ENCODE results near the gene CHRNA5.
"Not testable (repeated sequence)": the region's sequence is repeated elsewhere in the genome, so short reads cannot be mapped to it uniquely, and the experiment has no call there.

CHRNA5 gene

GRCh38 chr15:78599189-78599588 lies 33.9 kb downstream of the CHRNA5 start:
- H3K27ac ChIP-seq = no peak overlapping the region
- TF ChIP-seq CTCF (IDR thresholded peaks at IDR 0.05) = no peak
- no peak for TF ChIP-seq ZFX (IDR thresholded peaks at IDR 0.05; ENCODE audit: borderline replicate concordance)

DNA sequence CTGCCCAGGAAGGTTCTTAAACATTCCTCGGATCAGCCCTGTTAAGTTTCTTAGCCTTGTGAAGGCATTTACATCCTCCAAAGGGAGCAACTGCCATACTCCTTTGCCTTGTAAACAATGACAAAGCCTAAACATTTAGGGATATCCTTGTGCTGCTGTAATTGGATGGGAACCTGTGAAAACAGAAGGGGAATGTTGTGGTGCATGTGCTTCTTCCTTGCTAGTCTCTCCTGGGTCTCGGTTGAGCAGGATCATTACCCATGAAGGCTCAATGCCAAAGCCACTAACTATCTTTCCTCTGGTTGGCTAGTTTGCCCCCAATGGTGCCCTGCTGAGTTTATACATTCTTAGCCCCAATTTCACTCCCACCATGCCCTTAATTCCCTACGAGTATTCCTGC lies 38.1 kb downstream of the CHRNA5 start:
- no peak overlapping the region for H3K27ac ChIP-seq
- TF ChIP-seq ZFX (IDR thresholded peaks at IDR 0.05; ENCODE audit: borderline replicate concordance) (no peak), CTCF (IDR thresholded peaks at IDR 0.05) (no peak)

GRCh38 chr15:78604420-78604819 lies 39.1 kb downstream of the CHRNA5 start:
- 0 out of 2 replicates have a peak overlapping the region, but pooled peaks have one; percentile 15 for H3K27ac ChIP-seq
- TF ChIP-seq ZFX (IDR thresholded peaks at IDR 0.05; ENCODE audit: borderline replicate concordance) (no peak), CTCF (IDR thresholded peaks at IDR 0.05) (no peak)

GRCh38 chr15:78605201-78605600 lies 39.9 kb downstream of the CHRNA5 start:
- TF ChIP-seq CTCF (IDR thresholded peaks at IDR 0.05) (no peak), ZFX (IDR thresholded peaks at IDR 0.05; ENCODE audit: borderline replicate concordance) (no peak)
- H3K27ac ChIP-seq = no peak overlapping the region

DNA sequence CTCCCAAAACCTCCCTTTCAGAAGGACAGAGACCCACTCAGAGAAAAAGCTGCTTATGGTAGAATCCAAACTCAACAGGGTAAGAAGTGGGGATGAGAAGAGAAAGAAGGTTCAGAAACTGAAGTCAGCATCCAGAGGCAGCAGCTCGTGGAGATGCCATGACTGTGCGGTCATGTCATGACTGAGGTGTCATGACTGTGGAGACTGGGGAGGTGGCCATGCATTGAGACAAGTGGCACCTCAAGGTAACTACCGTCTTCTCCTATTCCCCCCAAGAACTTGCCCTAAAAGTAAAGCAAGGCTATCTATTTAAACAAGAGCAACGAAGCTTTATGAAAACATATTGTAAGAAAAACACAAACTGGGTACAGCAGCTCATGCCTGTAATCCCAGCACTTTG lies 40.4 kb downstream of the CHRNA5 start:
- no peak for TF ChIP-seq CTCF (IDR thresholded peaks at IDR 0.05)
- TF ChIP-seq ZFX (IDR thresholded peaks at IDR 0.05; ENCODE audit: borderline replicate concordance) = no peak
- no peak overlapping the region for H3K27ac ChIP-seq

GRCh38 chr15:78609551-78609950 lies 44.2 kb downstream of the CHRNA5 start:
- H3K27ac ChIP-seq = not testable (repeated sequence)

DNA sequence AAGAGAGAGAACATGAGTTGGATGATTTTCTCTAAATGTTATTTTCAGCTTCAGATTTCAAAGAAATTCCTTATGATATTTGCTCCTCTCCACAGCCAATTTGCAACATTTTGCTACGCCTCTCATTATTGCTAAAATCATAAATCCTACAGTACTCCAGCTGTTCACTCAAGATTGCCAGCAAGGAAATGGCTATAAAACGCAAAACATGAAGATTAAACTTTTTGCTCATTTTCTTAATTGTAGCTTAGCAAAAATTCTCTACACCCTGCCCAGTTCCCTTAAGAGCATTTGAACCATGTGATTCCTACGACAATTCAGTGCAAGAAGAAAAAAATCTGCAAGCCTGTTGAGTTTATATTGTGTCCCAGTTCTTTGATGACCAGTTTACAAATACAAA lies 48.7 kb downstream of the CHRNA5 start:
- H3K27ac ChIP-seq = no peak overlapping the region
- no peak for TF ChIP-seq CTCF (IDR thresholded peaks at IDR 0.05)
- no peak for TF ChIP-seq ZFX (IDR thresholded peaks at IDR 0.05; ENCODE audit: borderline replicate concordance)

- TF ChIP-seq CTCF (IDR thresholded peaks at IDR 0.05) (no peak), ZFX (IDR thresholded peaks at IDR 0.05; ENCODE audit: borderline replicate concordance) (no peak)
These were observed 49.9 kb downstream of the CHRNA5 start for GRCh38 chr15:78615151-78615589.

More at GRCh38 chr15:78615151-78615589, 49.9 kb downstream of the CHRNA5 start:
- no peak overlapping the region for H3K27ac ChIP-seq

Data from 22Rv1 (cell line).